HepG2 (cell line): Measurements from ENCODE around the gene STEAP1B. TPM values are rescaled to one million over a fixed set of nuclear protein-coding genes. Genes with fewer than 3 reads are reported as not detected.
A peak's percentile ranks its signal among the peaks of the same experiment; 100 is the strongest.

Experiments
- CHCHD3 ChIP-seq: sonication (generic); formaldehyde crosslinking; IDR thresholded peaks from 2 replicates; pipeline ENCODE4 v1.8.0; 2022; ENCODE audit warnings: mild to moderate bottlenecking, missing genetic modification reagents, moderate library complexity
- DRAP1 ChIP-seq: IDR thresholded peaks from 2 replicates; pipeline ENCODE4 v1.6.1; 2016; ENCODE audit warnings: missing genetic modification reagents, missing compliant biosample characterization
- FOXA1 ChIP-seq, 2 experiments: fragments of 450-650 bp in 1 of 2; sonication (generic) in 1 of 2; formaldehyde crosslinking in 1 of 2; IDR thresholded peaks; 2 replicates each; pipeline versions ENCODE4 v1.4.0 to v1.6.1; 2016 to 2020; ENCODE audit warnings: missing genetic modification reagents in 1 of 2
- GPBP1L1 ChIP-seq: sonication (generic); formaldehyde crosslinking; IDR thresholded peaks from 2 replicates; pipeline ENCODE4 v1.5.0; 2020; ENCODE audit warnings: mild to moderate bottlenecking, missing genetic modification reagents
- HDAC1 ChIP-seq: sonication (generic); formaldehyde crosslinking; IDR thresholded peaks from 2 replicates; pipeline ENCODE4 v1.5.1; 2020; ENCODE audit warnings: mild to moderate bottlenecking, missing genetic modification reagents
- HIVEP1 ChIP-seq: sonication (generic); formaldehyde crosslinking; IDR thresholded peaks from 2 replicates; pipeline ENCODE4 v1.4.0; 2020; ENCODE audit warnings: mild to moderate bottlenecking, missing genetic modification reagents
- HMG20B ChIP-seq: conservative IDR thresholded peaks from 2 replicates; pipeline ENCODE4 v1.6.1; 2016; ENCODE audit warnings: missing genetic modification reagents, missing compliant biosample characterization
- MXI1 ChIP-seq: IDR thresholded peaks from 3 replicates; pipeline ENCODE4 v1.6.1; 2012; ENCODE audit warnings: low read depth, low read length, inconsistent platforms, borderline replicate concordance
- NONO ChIP-seq, 2 experiments: fragments of 450-650 bp in 1 of 2; sonication (generic) in 1 of 2; formaldehyde crosslinking in 1 of 2; IDR thresholded peaks in 1 of 2; conservative IDR thresholded peaks in 1 of 2; 2 replicates each; pipeline versions ENCODE4 v1.6.1 to v1.8.0; 2017 to 2022; ENCODE audit warnings: mild to moderate bottlenecking in 1 of 2, missing genetic modification reagents in 1 of 2, moderate library complexity in 1 of 2
- NR2F2 ChIP-seq: IDR thresholded peaks from 2 replicates; pipeline ENCODE4 v1.6.1; 2012; ENCODE audit warnings: low read depth, inconsistent platforms, borderline replicate concordance
- PBX2 ChIP-seq: IDR thresholded peaks from 2 replicates; pipeline ENCODE4 v1.6.1; 2016; ENCODE audit warnings: control low read depth
- SKIL ChIP-seq: sonication (generic); formaldehyde crosslinking; IDR thresholded peaks from 2 replicates; pipeline ENCODE4 v1.8.0; 2022; ENCODE audit warnings: missing genetic modification reagents, mild to moderate bottlenecking, moderate library complexity, borderline replicate concordance
- SNAI1 ChIP-seq: sonication (generic); formaldehyde crosslinking; IDR thresholded peaks from 2 replicates; pipeline ENCODE4 v1.5.0; 2020; ENCODE audit warnings: mild to moderate bottlenecking, missing genetic modification reagents, borderline replicate concordance
- TRAFD1 ChIP-seq: sonication (generic); formaldehyde crosslinking; IDR thresholded peaks from 2 replicates; pipeline ENCODE4 v1.5.1; 2020; ENCODE audit warnings: missing genetic modification reagents, mild to moderate bottlenecking, borderline replicate concordance
- ZBTB4 ChIP-seq: sonication (generic); formaldehyde crosslinking; IDR thresholded peaks from 2 replicates; pipeline ENCODE4 v1.4.0; 2020; ENCODE audit warnings: missing genetic modification reagents, mild to moderate bottlenecking, borderline replicate concordance
- ZFP37 ChIP-seq: sonication (generic); formaldehyde crosslinking; IDR thresholded peaks from 2 replicates; pipeline ENCODE4 v1.4.0; 2020; ENCODE audit warnings: missing genetic modification reagents, borderline replicate concordance
- ZSCAN30 ChIP-seq: sonication (generic); formaldehyde crosslinking; IDR thresholded peaks from 2 replicates; pipeline ENCODE4 v1.5.0; 2020; ENCODE audit warnings: mild to moderate bottlenecking, missing genetic modification reagents
- polyA plus RNA-seq, 8 experiments: library from polyadenylated mRNA; depleted of rRNA in 3 of 8; stranded (reverse) in 7 of 8; unstranded in 1 of 8; fragments of >200 nt; fragmentation: Illumina TruSeq in 4 of 8; extraction: Trizol in 4 of 8; gene quantifications; 2 replicates each; pipeline versions ENCODE4 v1.2.1 to v1.2.3, GENCODE V29; 2011 to 2016; ENCODE audit warnings: low read depth in 4 of 8, missing spikeins in 1 of 8, mixed read lengths in 1 of 8; ENCODE audit not compliant: insufficient read depth in 1 of 8
- total RNA-seq, 5 experiments: library from RNA; depleted of rRNA; stranded (reverse); fragments of >200 nt; fragmentation: Illumina TruSeq; extraction: Trizol; gene quantifications; 2 replicates each; pipeline ENCODE4 v1.2.3, GENCODE V29; 2016; ENCODE audit warnings: low read depth in 1 of 5

The STEAP1B gene
- total and polyA plus RNA-seq, 2 of the 13 experiments (the other 11 are each of a cell fraction or from before 2014, with no cell fraction given): not detected

- TF ChIP-seq TRAFD1 (CRISPR knock-in tag): peak; percentile 83; the same call in 1 of the 2 replicates
- TF ChIP-seq SKIL (CRISPR knock-in tag): peak; percentile 84
- peak; percentile 88 for TF ChIP-seq FOXA1 (IDR thresholded peaks at IDR 0.05)
- TF ChIP-seq FOXA1 (CRISPR knock-in tag; IDR thresholded peaks at IDR 0.05): peak; percentile 99
- TF ChIP-seq PBX2: peak; percentile 76
- TF ChIP-seq ZSCAN30 (CRISPR knock-in tag): no peak
- TF ChIP-seq ZFP37 (CRISPR knock-in tag): no peak
- TF ChIP-seq HIVEP1 (CRISPR knock-in tag): no peak
- TF ChIP-seq HMG20B (CRISPR knock-in tag): peak; percentile 77
- TF ChIP-seq MXI1: peak; percentile 80; the same call in 1 of the 3 replicates
- TF ChIP-seq HDAC1 (CRISPR knock-in tag): peak; percentile 97
- no peak for TF ChIP-seq NONO (IDR thresholded peaks at IDR 0.05)
- peak; percentile 65 for TF ChIP-seq NONO (CRISPR knock-in tag; conservative IDR thresholded peaks at IDR 0.05)
- TF ChIP-seq SNAI1 (CRISPR knock-in tag): 0 out of 2 replicates have a peak, but pooled peaks have one; percentile 24
- TF ChIP-seq DRAP1 (CRISPR knock-in tag): peak; percentile 87
- TF ChIP-seq GPBP1L1 (CRISPR knock-in tag): no peak
- peak; percentile 70; the same call in 1 of the 2 replicates for TF ChIP-seq NR2F2
- TF ChIP-seq ZBTB4 (CRISPR knock-in tag): peak; percentile 81; the same call in 1 of the 2 replicates
- no peak for TF ChIP-seq CHCHD3 (CRISPR knock-in tag)
These were observed 57.7 kb downstream of the STEAP1B start (continued) for GRCh38 chr7:22442187-22442881.
